Esophagus squamous epithelium (tissue), 5 donors: ENCODE results near the gene COL23A1. TPM values are rescaled to one million over a fixed set of nuclear protein-coding genes. Genes with fewer than 3 reads are reported as not detected.
"Not testable (repeated sequence)": the region's sequence is repeated elsewhere in the genome, so short reads cannot be mapped to it uniquely, and the experiment has no call there.

Source experiments
- DNase-seq: peaks from one replicate; lab custom pipeline; 2025; lab: John Stamatoyannopoulos, UW
- H3K27ac ChIP-seq, 4 donors: fragments of 200-600 bp; sonication (generic); one replicate each; pipeline ENCODE4 v1.5.1; 2016 to 2019; ENCODE audit warnings: mild to moderate bottlenecking in 1 of 4
- H3K27me3 ChIP-seq, 4 donors: fragments of 200-600 bp; sonication (generic); 1 replicate in 3 of 4; 2 replicates in 1 of 4; pipeline versions ENCODE4 v1.5.1 to v1.6.0; 2017 to 2021; ENCODE audit warnings: antibody characterized with exemption in 1 of 4
- H3K36me3 ChIP-seq, 3 donors: fragments of 200-600 bp; sonication (generic); one replicate each; pipeline ENCODE4 v1.5.1; 2016 to 2019
- H3K4me1 ChIP-seq, 3 donors: fragments of 200-600 bp; sonication (generic); one replicate each; pipeline ENCODE4 v1.5.1; 2017 to 2019
- H3K4me3 ChIP-seq, 4 donors: fragments of 200-600 bp; sonication (generic); 1 replicate in 3 of 4; 2 replicates in 1 of 4; pipeline ENCODE4 v1.5.1; 2016 to 2019; ENCODE audit warnings: mild to moderate bottlenecking in 2 of 4, moderate library complexity in 1 of 4
- H3K9me3 ChIP-seq, 3 donors: fragments of 200-600 bp; sonication (generic); one replicate each; pipeline ENCODE4 v1.5.1; 2016 to 2019
- CTCF ChIP-seq, 6 experiments: fragments of 450-650 bp in 4 of 6; fragments of 200-600 bp in 2 of 6; sonication (generic) in 2 of 6; IDR thresholded peaks; one replicate each; pipeline ENCODE4 v1.5.1; 2016 to 2019; ENCODE audit warnings: antibody characterized with exemption in 6 of 6, mild to moderate bottlenecking in 4 of 6, moderate library complexity in 4 of 6
- POLR2A ChIP-seq, 4 donors: fragments of 450-650 bp; IDR thresholded peaks; one replicate each; pipeline ENCODE4 v1.6.1; 2017; ENCODE audit warnings: antibody characterized with exemption in 4 of 4, mild to moderate bottlenecking in 4 of 4, moderate library complexity in 3 of 4
- WGBS, 2 donors: methylation state at CpG; one replicate each; pipeline ENCODE4 v1.1.5; 2018; 5-methylcytosine and 5-hydroxymethylcytosine counted together
- intact Hi-C: fragments of 100-400 bp; cut with DNase I; formaldehyde crosslinking; loops from one replicate; pipeline ENCODE4 v1.15.0; 2022
- total RNA-seq, 4 donors: library from RNA; depleted of rRNA; stranded (reverse); fragments of >200 nt; gene quantifications; one replicate each; pipeline ENCODE4 v1.1.0, GENCODE V29; 2016
- donor health status: DM: yes; HTN: yes; CAD: no.

Gene COL23A1
- total RNA-seq, 4 donors from 2014 or later = 0.41 to 1.5 (median 0.44) TPM; not detected in 1

GRCh38 chr5:178261666-178262600, 328.3 kb downstream of the COL23A1 start:
- TF ChIP-seq POLR2A (IDR thresholded peaks at IDR 0.05) (no peak), CTCF (IDR thresholded peaks at IDR 0.05) (no peak)
- H3K27me3 ChIP-seq = no peaks in the 10 kb centered on the region
- H3K27ac ChIP-seq = no peak overlapping the region
- intact Hi-C loops = no loop called here
- WGBS, 2 donors = 71 to 95% methylated on average over 8 to 10 of the region's 19 CpGs
- H3K4me3 ChIP-seq = no peak overlapping the region
- no peaks in the 10 kb centered on the region for H3K9me3 ChIP-seq
- H3K36me3 ChIP-seq = no peaks in the 10 kb centered on the region
- no peaks in the 10 kb centered on the region for H3K4me1 ChIP-seq
- DNase-seq = no peak

GRCh38 chr5:178259623-178260536, 330.3 kb downstream of the COL23A1 start:
- intact Hi-C loops = no loop called here
- 69 to 77% methylated on average over 7 to 13 of the region's 21 CpGs for WGBS, 2 donors

GRCh38 chr5:178257650-178258049, 332.5 kb downstream of the COL23A1 start:
- TF ChIP-seq POLR2A (IDR thresholded peaks at IDR 0.05) (no peak), CTCF (IDR thresholded peaks at IDR 0.05) (no peak)
- H3K4me3 ChIP-seq = no peak overlapping the region
- H3K4me1 ChIP-seq = no peaks in the 10 kb centered on the region
- no peaks in the 10 kb centered on the region for H3K36me3 ChIP-seq
- H3K27ac ChIP-seq = no peak overlapping the region
- no peak for DNase-seq
- peaks cover 0 to 11% (median 0%) of the 10 kb centered on the region in 4 donors for H3K27me3 ChIP-seq
- intact Hi-C loops = no loop called here
- WGBS, 2 donors = 72 to 95% methylated on average over 3 of the region's 4 CpGs
- H3K9me3 ChIP-seq = no peaks in the 10 kb centered on the region

More at GRCh38 chr5:178259623-178260536, 330.3 kb downstream of the COL23A1 start:
- H3K4me1 ChIP-seq = no peaks in the 10 kb centered on the region
- no peak for DNase-seq
- no peaks in the 10 kb centered on the region for H3K9me3 ChIP-seq
- no peaks in the 10 kb centered on the region for H3K36me3 ChIP-seq
- H3K27me3 ChIP-seq = peaks cover 0 to 8% (median 0%) of the 10 kb centered on the region in 4 donors
- H3K4me3 ChIP-seq = no peak overlapping the region
- H3K27ac ChIP-seq = no peak overlapping the region
- TF ChIP-seq CTCF (IDR thresholded peaks at IDR 0.05) (no peak), POLR2A (IDR thresholded peaks at IDR 0.05) (no peak)

GRCh38 chr5:178256746-178257145, 333.4 kb downstream of the COL23A1 start:
- no peak for TF ChIP-seq POLR2A (IDR thresholded peaks at IDR 0.05)
- no peak for TF ChIP-seq CTCF (IDR thresholded peaks at IDR 0.05)
- H3K27me3 ChIP-seq = peaks cover 0 to 11% (median 0%) of the 10 kb centered on the region in 4 donors
- 96 to 100% methylated on average over 1 to 4 of the region's 19 CpGs for WGBS, 2 donors
- no peaks in the 10 kb centered on the region for H3K4me1 ChIP-seq
- no peaks in the 10 kb centered on the region for H3K9me3 ChIP-seq
- DNase-seq = no peak
- no peak overlapping the region for H3K27ac ChIP-seq
- no peaks in the 10 kb centered on the region for H3K36me3 ChIP-seq
- no peak overlapping the region for H3K4me3 ChIP-seq
- intact Hi-C loops = no loop called here

- H3K9me3 ChIP-seq, H3K4me3 ChIP-seq, intact Hi-C loops, H3K27ac ChIP-seq, DNase-seq, H3K36me3 ChIP-seq: not testable (repeated sequence)
- peaks cover 0 to 16% (median 0%) of the 10 kb centered on the region in 3 donors for H3K4me1 ChIP-seq
- 78 to 90% methylated on average over 7 to 9 of the region's 18 CpGs for WGBS, 2 donors
- peaks cover 0 to 11% (median 0%) of the 10 kb centered on the region in 4 donors for H3K27me3 ChIP-seq
These were observed 336.6 kb downstream of the COL23A1 start for GRCh38 chr5:178253632-178254031.
